ENCODE measurements around the gene SRGAP2C.
"Not testable (repeated sequence)": the region's sequence is repeated elsewhere in the genome, so short reads cannot be mapped to it uniquely, and the experiment has no call there.

Gene SRGAP2C

GRCh38 chr1:121374851-121375367, 190.1 kb downstream of the SRGAP2C start:
- in situ Hi-C loops (cut with MboI; ENCODE audit: low sequenced_read_pairs): not testable (repeated sequence)

GRCh38 chr1:121376986-121377385, 192.2 kb downstream of the SRGAP2C start:
- in situ Hi-C loops (cut with MboI; ENCODE audit: low sequenced_read_pairs): not testable (repeated sequence)

GRCh38 chr1:121378757-121379156, 194.0 kb downstream of the SRGAP2C start:
- in situ Hi-C loops (cut with MboI; ENCODE audit: low sequenced_read_pairs): not testable (repeated sequence)

- in situ Hi-C loops (cut with MboI; ENCODE audit: low sequenced_read_pairs): not testable (repeated sequence)
These were observed 200.0 kb downstream of the SRGAP2C start for GRCh38 chr1:121384754-121385153.

- in situ Hi-C loops (cut with MboI; ENCODE audit: low sequenced_read_pairs): not testable (repeated sequence)
These were observed 200.4 kb downstream of the SRGAP2C start for GRCh38 chr1:121385162-121385561.

- in situ Hi-C loops (cut with MboI; ENCODE audit: low sequenced_read_pairs): not testable (repeated sequence)
These were observed 201.0 kb downstream of the SRGAP2C start for GRCh38 chr1:121385563-121386288.

- in situ Hi-C loops (cut with MboI; ENCODE audit: low sequenced_read_pairs): not testable (repeated sequence)
These were observed 201.7 kb downstream of the SRGAP2C start for GRCh38 chr1:121386319-121386948.

GRCh38 chr1:121389895-121390560, 205.3 kb downstream of the SRGAP2C start:
- in situ Hi-C loops (cut with MboI; ENCODE audit: low sequenced_read_pairs): not testable (repeated sequence)

- in situ Hi-C loops (cut with MboI; ENCODE audit: low sequenced_read_pairs): not testable (repeated sequence)
These were observed 207.4 kb downstream of the SRGAP2C start for GRCh38 chr1:121392130-121392529.

- in situ Hi-C loops (cut with MboI; ENCODE audit: low sequenced_read_pairs): not testable (repeated sequence)
These were observed 211.0 kb downstream of the SRGAP2C start for GRCh38 chr1:121395718-121396201.

GRCh38 chr1:121396335-121397081, 211.7 kb downstream of the SRGAP2C start:
- in situ Hi-C loops (cut with MboI; ENCODE audit: low sequenced_read_pairs): not testable (repeated sequence)

GRCh38 chr1:121397101-121397500, 212.3 kb downstream of the SRGAP2C start:
- in situ Hi-C loops (cut with MboI; ENCODE audit: low sequenced_read_pairs): not testable (repeated sequence)

- in situ Hi-C loops (cut with MboI; ENCODE audit: low sequenced_read_pairs): not testable (repeated sequence)
These were observed 214.4 kb downstream of the SRGAP2C start for GRCh38 chr1:121399193-121399592.

- in situ Hi-C loops (cut with MboI; ENCODE audit: low sequenced_read_pairs): not testable (repeated sequence)
These were observed 215.3 kb downstream of the SRGAP2C start for GRCh38 chr1:121400108-121400507.

GRCh38 chr1:121400541-121401310, 216.0 kb downstream of the SRGAP2C start:
- in situ Hi-C loops (cut with MboI; ENCODE audit: low sequenced_read_pairs): not testable (repeated sequence)

- in situ Hi-C loops (cut with MboI; ENCODE audit: low sequenced_read_pairs): not testable (repeated sequence)
These were observed 216.7 kb downstream of the SRGAP2C start for GRCh38 chr1:121401375-121401955.

GRCh38 chr1:121403254-121403653, 218.5 kb downstream of the SRGAP2C start:
- in situ Hi-C loops (cut with MboI; ENCODE audit: low sequenced_read_pairs): not testable (repeated sequence)

GRCh38 chr1:121408354-121408753, 223.6 kb downstream of the SRGAP2C start:
- in situ Hi-C loops (cut with MboI; ENCODE audit: low sequenced_read_pairs): no loop called here

GRCh38 chr1:121413821-121414220, 229.0 kb downstream of the SRGAP2C start:
- in situ Hi-C loops (cut with MboI; ENCODE audit: low sequenced_read_pairs): no loop called here

- in situ Hi-C loops (cut with MboI; ENCODE audit: low sequenced_read_pairs): no loop called here
These were observed 230.1 kb downstream of the SRGAP2C start for GRCh38 chr1:121414905-121415304.
